ENCODE measurements around the gene C5orf24.

Gene C5orf24

DNA sequence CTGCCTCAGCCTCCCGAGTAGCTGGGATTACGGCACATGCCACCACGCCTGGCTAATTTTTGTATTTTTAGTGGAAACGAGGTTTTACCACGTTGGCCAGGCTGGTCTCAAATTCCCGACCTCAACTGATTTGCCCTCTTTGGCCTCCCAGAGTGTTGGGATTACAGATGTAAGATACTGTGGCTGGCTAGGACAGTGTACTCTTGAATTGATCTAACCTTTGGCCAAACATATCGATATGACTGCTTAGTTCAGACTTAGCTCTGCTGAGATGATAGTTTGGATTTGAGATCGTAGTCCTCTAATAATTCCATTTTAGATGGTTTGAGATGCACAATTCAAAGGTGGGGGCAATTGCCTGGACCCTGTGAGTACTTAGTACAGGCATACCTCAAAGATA, 43.6 kb downstream of the C5orf24 start:
- Histone ChIP-seq H3K27me3 (ENCODE audit: control insufficient read depth, insufficient read depth, low read length) (no peaks in the 10 kb centered on the region), H3K9ac (ENCODE audit: low read length) (no peak overlapping the region), H3K4me1 (ENCODE audit: control insufficient read depth, insufficient read depth, low read length) (peaks cover 6% of the 10 kb centered on the region; the same call in 1 of the 2 replicates), H3K4me3 (ENCODE audit: low read depth, low read length) (no peak overlapping the region), H3K27ac (ENCODE audit: low read depth, low read length) (no peak overlapping the region), H3K9me3 (ENCODE audit: control insufficient read depth, insufficient read depth, low read depth, low read length) (no peaks in the 10 kb centered on the region), H3K36me3 (ENCODE audit: control insufficient read depth, insufficient read depth, low read length) (no peaks in the 10 kb centered on the region; the same call in 1 of the 2 replicates)

DNA sequence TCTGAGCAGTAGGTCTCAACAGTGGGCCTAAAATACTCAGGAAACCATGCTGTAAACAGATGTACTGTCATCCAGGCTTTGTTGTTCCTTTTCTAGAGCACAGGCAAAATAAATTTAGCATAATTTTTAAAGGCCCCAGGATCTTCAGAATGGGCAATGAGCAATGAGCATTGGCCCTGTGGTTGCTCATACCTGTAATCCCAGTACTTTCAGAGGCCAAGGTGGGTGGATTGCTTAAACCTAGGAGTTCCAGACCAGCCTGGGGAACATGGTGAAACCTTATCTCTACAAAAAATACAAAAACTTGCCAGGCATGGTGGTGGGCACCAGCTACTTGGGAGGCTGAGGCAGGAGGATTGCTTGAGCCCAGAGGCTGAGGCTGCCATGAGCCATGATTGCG, 45.7 kb downstream of the C5orf24 start:
- Histone ChIP-seq H3K36me3 (ENCODE audit: control insufficient read depth, insufficient read depth, low read length) (no peaks in the 10 kb centered on the region; the same call in 1 of the 2 replicates), H3K4me3 (ENCODE audit: low read depth, low read length) (no peak overlapping the region), H3K9ac (ENCODE audit: low read length) (no peak overlapping the region), H3K27me3 (ENCODE audit: control insufficient read depth, insufficient read depth, low read length) (no peaks in the 10 kb centered on the region), H3K9me3 (ENCODE audit: control insufficient read depth, insufficient read depth, low read depth, low read length) (no peaks in the 10 kb centered on the region), H3K4me1 (ENCODE audit: control insufficient read depth, insufficient read depth, low read length) (peaks cover 6% of the 10 kb centered on the region; the same call in 1 of the 2 replicates), H3K27ac (ENCODE audit: low read depth, low read length) (no peak overlapping the region)

GRCh38 chr5:134892282-134892681, 46.5 kb downstream of the C5orf24 start:
- Histone ChIP-seq H3K36me3 (ENCODE audit: control insufficient read depth, insufficient read depth, low read length) (no peaks in the 10 kb centered on the region; the same call in 1 of the 2 replicates), H3K27me3 (ENCODE audit: control insufficient read depth, insufficient read depth, low read length) (no peaks in the 10 kb centered on the region), H3K4me3 (ENCODE audit: low read depth, low read length) (no peak overlapping the region), H3K27ac (ENCODE audit: low read depth, low read length) (no peak overlapping the region), H3K9ac (ENCODE audit: low read length) (no peak overlapping the region), H3K9me3 (ENCODE audit: control insufficient read depth, insufficient read depth, low read depth, low read length) (no peaks in the 10 kb centered on the region), H3K4me1 (ENCODE audit: control insufficient read depth, insufficient read depth, low read length) (peaks cover 6% of the 10 kb centered on the region; the same call in 1 of the 2 replicates)

DNA sequence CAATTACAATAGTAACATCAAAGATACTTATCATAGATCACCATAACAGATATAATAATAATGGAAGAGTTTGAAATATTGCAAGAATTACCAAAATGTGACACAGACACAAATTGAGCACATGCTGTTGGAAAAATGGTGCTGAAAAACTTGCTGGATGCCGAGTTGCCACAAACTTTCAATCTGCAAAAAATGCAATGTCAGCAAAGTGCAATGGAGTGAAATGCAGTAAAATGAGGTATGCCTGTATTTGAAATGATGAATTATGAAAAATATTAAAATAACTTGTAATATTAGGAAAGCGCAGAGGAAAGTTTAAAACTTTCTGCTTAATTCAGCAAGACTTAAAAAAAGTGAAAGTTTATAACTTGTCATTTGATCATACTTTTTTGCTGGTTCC, 47.2 kb downstream of the C5orf24 start:
- Histone ChIP-seq H3K4me3 (ENCODE audit: low read depth, low read length) (no peak overlapping the region), H3K9ac (ENCODE audit: low read length) (no peak overlapping the region), H3K4me1 (ENCODE audit: control insufficient read depth, insufficient read depth, low read length) (peaks cover 6% of the 10 kb centered on the region; the same call in 1 of the 2 replicates), H3K27ac (ENCODE audit: low read depth, low read length) (no peak overlapping the region), H3K36me3 (ENCODE audit: control insufficient read depth, insufficient read depth, low read length) (no peaks in the 10 kb centered on the region; the same call in 1 of the 2 replicates), H3K27me3 (ENCODE audit: control insufficient read depth, insufficient read depth, low read length) (no peaks in the 10 kb centered on the region), H3K9me3 (ENCODE audit: control insufficient read depth, insufficient read depth, low read depth, low read length) (no peaks in the 10 kb centered on the region)

GRCh38 chr5:134893748-134894505, 48.2 kb downstream of the C5orf24 start:
- no peak overlapping the region for H3K27ac ChIP-seq (ENCODE audit: low read depth, low read length)
- H3K36me3 ChIP-seq (ENCODE audit: control insufficient read depth, insufficient read depth, low read length): no peaks in the 10 kb centered on the region; the same call in 1 of the 2 replicates
- H3K4me3 ChIP-seq (ENCODE audit: low read depth, low read length): no peak overlapping the region
- no peaks in the 10 kb centered on the region for H3K27me3 ChIP-seq (ENCODE audit: control insufficient read depth, insufficient read depth, low read length)
- peaks cover 6% of the 10 kb centered on the region; the same call in 1 of the 2 replicates for H3K4me1 ChIP-seq (ENCODE audit: control insufficient read depth, insufficient read depth, low read length)
- H3K9ac ChIP-seq (ENCODE audit: low read length): no peak overlapping the region
- no peaks in the 10 kb centered on the region for H3K9me3 ChIP-seq (ENCODE audit: control insufficient read depth, insufficient read depth, low read depth, low read length)

GRCh38 chr5:134902071-134902801, 56.5 kb downstream of the C5orf24 start:
- H3K9me3 ChIP-seq (ENCODE audit: control insufficient read depth, insufficient read depth, low read depth, low read length): no peaks in the 10 kb centered on the region
- H3K4me3 ChIP-seq (ENCODE audit: low read depth, low read length): no peak overlapping the region
- H3K27ac ChIP-seq (ENCODE audit: low read depth, low read length): no peak overlapping the region
- no peaks in the 10 kb centered on the region for H3K27me3 ChIP-seq (ENCODE audit: control insufficient read depth, insufficient read depth, low read length)
- H3K4me1 ChIP-seq (ENCODE audit: control insufficient read depth, insufficient read depth, low read length): peaks cover 4% of the 10 kb centered on the region; the same call in 1 of the 2 replicates
- no peak overlapping the region for H3K9ac ChIP-seq (ENCODE audit: low read length)
- H3K36me3 ChIP-seq (ENCODE audit: control insufficient read depth, insufficient read depth, low read length): 0 out of 2 replicates have a peak, but pooled peaks cover 3% of the 10 kb centered on the region

DNA sequence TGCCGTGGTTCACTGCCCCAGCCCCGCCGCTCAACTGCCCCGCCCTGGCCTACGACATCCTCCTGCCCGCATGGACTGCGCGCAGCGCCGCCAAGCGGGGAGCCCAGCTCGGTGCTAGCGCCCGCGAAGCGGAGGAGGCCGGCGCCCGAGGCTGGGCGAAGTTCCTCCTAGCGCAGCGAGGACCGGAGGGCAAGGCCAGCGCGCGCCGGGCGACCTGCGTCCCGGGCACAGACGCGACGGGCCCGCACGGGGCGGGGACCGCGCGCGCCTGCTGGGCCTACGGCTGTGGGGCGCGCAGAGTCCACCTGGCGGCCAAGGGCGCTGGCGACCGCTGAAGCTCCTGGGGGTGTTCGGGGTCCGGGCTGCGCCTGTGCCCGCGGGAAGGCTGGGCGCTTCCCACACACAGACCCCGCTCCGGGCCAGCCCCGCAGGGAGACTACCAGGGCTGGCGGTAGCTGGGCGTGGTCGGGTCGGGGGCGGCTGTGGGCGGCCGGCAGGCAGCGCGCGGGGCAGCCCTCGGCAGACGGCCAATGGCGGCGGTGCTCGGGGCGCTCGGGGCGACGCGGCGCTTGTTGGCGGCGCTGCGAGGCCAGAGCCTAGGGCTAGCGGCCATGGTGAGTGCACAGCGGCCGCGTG, 59.0 kb downstream of the C5orf24 start, which contains the start of gene PCBD2:
Gene PCBD2, plus strand, starts transcription at position 522 of the 636 bp plus-strand sequence. Its CDS starts 9 bp downstream, at position 531.
- peak within 1 kb of the TSS; percentile 88 for H3K27ac ChIP-seq (ENCODE audit: low read depth, low read length)
- 0 out of 2 replicates have a peak, but pooled peaks cover 3% of the 10 kb centered on the region for H3K36me3 ChIP-seq (ENCODE audit: control insufficient read depth, insufficient read depth, low read length)
- peak within 1 kb of the TSS; percentile 95 for H3K4me3 ChIP-seq (ENCODE audit: low read depth, low read length)

DNA sequence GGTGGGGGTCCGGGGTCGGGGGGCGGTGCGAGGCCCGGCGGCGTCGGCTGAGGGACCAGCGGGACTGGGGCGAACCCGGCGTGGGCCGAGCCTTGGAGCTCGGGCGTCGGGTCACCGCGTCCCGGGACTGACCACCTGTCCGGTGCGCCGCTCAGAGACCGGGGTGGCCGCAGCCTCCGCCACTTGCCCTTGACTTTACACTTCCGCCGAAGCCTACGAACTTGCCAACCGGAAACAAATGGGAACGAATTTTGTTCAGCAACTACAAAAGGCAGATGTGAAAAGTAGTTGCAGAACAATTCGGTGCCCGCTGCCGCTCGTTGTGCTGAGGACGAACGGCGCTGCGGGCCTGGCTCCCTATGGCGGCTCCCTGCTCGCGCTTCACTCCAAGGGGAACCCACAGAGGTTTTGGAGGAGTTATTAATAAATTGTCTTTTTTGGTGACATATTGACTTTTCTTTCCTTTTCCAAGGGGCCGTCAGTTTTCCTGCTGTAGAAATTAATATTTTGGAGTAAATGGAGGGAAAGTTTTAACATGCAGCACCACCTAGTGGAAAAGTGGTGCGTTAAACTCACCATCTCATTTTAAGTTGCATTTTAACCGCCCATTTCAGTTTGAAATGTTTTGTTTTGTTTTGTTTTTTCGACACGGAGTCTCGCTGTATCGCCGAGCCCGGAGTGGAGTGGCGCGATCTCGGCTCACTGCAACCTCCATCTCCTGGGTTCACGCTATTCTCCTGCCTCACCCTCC, 59.7 kb downstream of the C5orf24 start:
- Histone ChIP-seq H3K36me3 (ENCODE audit: control insufficient read depth, insufficient read depth, low read length) (peaks cover 10% of the 10 kb centered on the region), H3K9me3 (ENCODE audit: control insufficient read depth, insufficient read depth, low read depth, low read length) (no peaks in the 10 kb centered on the region), H3K27ac (ENCODE audit: low read depth, low read length) (peak overlapping the region; percentile 88), H3K4me3 (ENCODE audit: low read depth, low read length) (peak overlapping the region; percentile 95), H3K4me1 (ENCODE audit: control insufficient read depth, insufficient read depth, low read length) (peaks cover 4% of the 10 kb centered on the region; the same call in 1 of the 2 replicates), H3K9ac (ENCODE audit: low read length) (peak overlapping the region; percentile 93), H3K27me3 (ENCODE audit: control insufficient read depth, insufficient read depth, low read length) (no peaks in the 10 kb centered on the region)

More for the DNA sequence above, 59.0 kb downstream of the C5orf24 start, which contains the start of gene PCBD2:
- peak within 1 kb of the TSS; percentile 93 for H3K9ac ChIP-seq (ENCODE audit: low read length)
- no peaks in the 10 kb centered on the region for H3K9me3 ChIP-seq (ENCODE audit: control insufficient read depth, insufficient read depth, low read depth, low read length)
- peaks cover 4% of the 10 kb centered on the region; the same call in 1 of the 2 replicates for H3K4me1 ChIP-seq (ENCODE audit: control insufficient read depth, insufficient read depth, low read length)
- H3K27me3 ChIP-seq (ENCODE audit: control insufficient read depth, insufficient read depth, low read length): no peaks in the 10 kb centered on the region

DNA sequence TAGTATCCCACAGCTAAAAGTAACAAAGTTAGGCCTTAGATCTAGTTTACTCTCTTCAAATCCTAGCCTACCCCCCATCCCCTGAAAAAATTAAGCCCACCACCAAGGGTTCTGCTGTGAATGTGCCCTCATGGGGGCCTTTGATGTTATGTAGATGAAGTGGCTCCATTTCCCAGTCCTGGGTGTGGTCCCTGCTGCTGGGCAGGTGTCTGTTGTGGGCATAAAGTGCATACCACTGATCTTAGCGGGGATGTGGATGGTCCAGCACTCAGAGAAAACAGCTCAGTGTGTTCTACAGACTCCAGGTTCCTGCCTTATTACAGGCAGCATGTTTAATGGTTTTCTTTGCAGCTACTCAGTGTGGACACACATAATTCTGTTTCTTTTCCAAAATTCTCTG, 61.0 kb downstream of the C5orf24 start:
- Histone ChIP-seq H3K9ac (ENCODE audit: low read length) (no peak overlapping the region), H3K27ac (ENCODE audit: low read depth, low read length) (no peak overlapping the region), H3K4me3 (ENCODE audit: low read depth, low read length) (no peak overlapping the region), H3K9me3 (ENCODE audit: control insufficient read depth, insufficient read depth, low read depth, low read length) (no peaks in the 10 kb centered on the region), H3K27me3 (ENCODE audit: control insufficient read depth, insufficient read depth, low read length) (no peaks in the 10 kb centered on the region), H3K4me1 (ENCODE audit: control insufficient read depth, insufficient read depth, low read length) (peaks cover 4% of the 10 kb centered on the region; the same call in 1 of the 2 replicates), H3K36me3 (ENCODE audit: control insufficient read depth, insufficient read depth, low read length) (peaks cover 24% of the 10 kb centered on the region)
